ENCODE results near the gene MRPL37. TPM values are rescaled to one million over a fixed set of nuclear protein-coding genes. Genes with fewer than 3 reads are reported as not detected.

The MRPL37 gene
- total RNA-seq, 2 experiments from 2014 or later = 206 to 216 TPM

Other genes starting within 250 kb of the MRPL37 start
- gene LDLRAD1, start 182.0 kb upstream of the MRPL37 start, total RNA-seq = not detected
- 10 to 100 TPM; 89.4 to 97.7 TPM for gene TMEM59, start 147.0 kb upstream of the MRPL37 start, total RNA-seq
- 1 to 10 TPM; 7.7 to 8.3 TPM for gene TCEANC2, start 146.6 kb upstream of the MRPL37 start, total RNA-seq
- not detected for gene CDCP2, start 47.2 kb upstream of the MRPL37 start, total RNA-seq
- gene CYB5RL, start 137 bp upstream of the MRPL37 start, total RNA-seq = 10 to 100 TPM in 1 of 2 experiments, 1 to 10 TPM in 1; 9.1 to 10.6 TPM
- gene SSBP3, start 206.2 kb downstream of the MRPL37 start, total RNA-seq = 10 to 100 TPM; 62.8 to 65.4 TPM

All from activated naive CD8-positive, alpha-beta T cell treated with anti-CD3 and anti-CD28 coated beads for 36 hours (primary cell).